GM23248 (cell line): Measurements from ENCODE around the gene TRA2B.

Source experiments
- EZH2 ChIP-seq: fragments of 200-600 bp; sonication (generic); IDR thresholded peaks from 2 replicates; pipeline ENCODE4 v1.6.1; 2018; ENCODE audit warnings: antibody characterized with exemption, mild to moderate bottlenecking; ENCODE audit not compliant: insufficient read depth, poor library complexity, severe bottlenecking
- EZH2phosphoT487 ChIP-seq: fragments of 200-600 bp; sonication (generic); IDR thresholded peaks from 2 replicates; pipeline ENCODE4 v1.6.1; 2018; ENCODE audit warnings: antibody characterized with exemption, moderate library complexity, mild to moderate bottlenecking, low read depth; ENCODE audit not compliant: insufficient read depth

- no peak for TF ChIP-seq EZH2phosphoT487
- no peak for TF ChIP-seq EZH2
These were observed 17.6 kb downstream of the TRA2B start for GRCh38 chr3:185920184-185920583.
